OCI-LY1 (cell line): ENCODE results near the gene ICE1.

ENCODE experiments used
- H2AFZ ChIP-seq: fragments of 200-600 bp; sonication (generic), shearing (Covaris generic); 2 replicates; pipeline ENCODE4 v1.6.0; 2014; ENCODE audit warnings: antibody characterized with exemption, mild to moderate bottlenecking, low read length
- H3F3A ChIP-seq: fragments of 200-600 bp; sonication (generic), shearing (Covaris generic); 2 replicates; pipeline ENCODE4 v1.6.0; 2014; ENCODE audit warnings: mild to moderate bottlenecking, antibody characterized with exemption, low read length, moderate library complexity; ENCODE audit not compliant: insufficient read depth
- H3K27ac ChIP-seq: fragments of 200-600 bp; sonication (generic); 2 replicates; pipeline ENCODE4 v1.5.1; 2014; ENCODE audit warnings: low read length, mixed run types, mild to moderate bottlenecking, low read depth; ENCODE audit not compliant: poor library complexity, severe bottlenecking
- H3K27me3 ChIP-seq: fragments of 200-600 bp; sonication (generic); 2 replicates; pipeline ENCODE4 v1.6.0; 2014; ENCODE audit warnings: antibody characterized with exemption, mild to moderate bottlenecking, low read length, moderate library complexity; ENCODE audit not compliant: insufficient read depth
- H3K36me3 ChIP-seq: fragments of 200-600 bp; sonication (generic); 2 replicates; pipeline ENCODE4 v1.6.1; 2014; ENCODE audit warnings: mild to moderate bottlenecking, antibody characterized with exemption, low read length, moderate library complexity, mixed read lengths; ENCODE audit not compliant: insufficient read depth
- H3K4me1 ChIP-seq: fragments of 200-600 bp; sonication (generic); 2 replicates; pipeline ENCODE4 v1.5.1; 2014; ENCODE audit warnings: mild to moderate bottlenecking, low read length, moderate library complexity; ENCODE audit not compliant: insufficient read depth, severe bottlenecking
- H3K4me2 ChIP-seq: fragments of 200-600 bp; sonication (generic), shearing (Covaris generic); 2 replicates; pipeline ENCODE4 v1.6.1; 2014; ENCODE audit warnings: low read length
- H3K4me3 ChIP-seq: fragments of 200-600 bp; sonication (generic); 2 replicates; pipeline ENCODE4 v1.5.1; 2014; ENCODE audit warnings: low read length, low read depth, mild to moderate bottlenecking, mixed read lengths; ENCODE audit not compliant: poor library complexity, severe bottlenecking
- H3K79me2 ChIP-seq: fragments of 200-600 bp; shearing (Covaris generic); 2 replicates; pipeline ENCODE4 v1.6.1; 2016; ENCODE audit warnings: mixed run types, low read length, mixed read lengths; ENCODE audit not compliant: insufficient read depth
- H3K9ac ChIP-seq: fragments of 200-600 bp; sonication (generic), shearing (Covaris generic); 2 replicates; pipeline ENCODE4 v1.6.1; 2014; ENCODE audit warnings: mild to moderate bottlenecking, low read length, mixed read lengths
- H3K9me2 ChIP-seq: fragments of 200-600 bp; sonication (generic), shearing (Covaris generic); 2 replicates; pipeline ENCODE4 v1.6.1; 2014; ENCODE audit warnings: low read depth, mild to moderate bottlenecking, low read length, mixed read lengths
- H3K9me3 ChIP-seq: fragments of 200-600 bp; shearing (Covaris generic); 2 replicates; pipeline ENCODE4 v1.6.1; 2014; ENCODE audit warnings: low read length, mixed read lengths
- H4K20me1 ChIP-seq: fragments of 200-600 bp; sonication (generic), shearing (Covaris generic); 2 replicates; pipeline ENCODE4 v1.6.0; 2016; ENCODE audit warnings: mild to moderate bottlenecking, low read length; ENCODE audit not compliant: insufficient read depth
- CTCF ChIP-seq: fragments of 200-600 bp; sonication (generic), shearing (Covaris generic); IDR thresholded peaks from 2 replicates; pipeline ENCODE4 v1.5.1; 2017; ENCODE audit warnings: mild to moderate bottlenecking, antibody characterized with exemption, low read length, moderate library complexity, mixed read lengths
- EZH2 ChIP-seq: fragments of 200-600 bp; sonication (generic), shearing (Covaris generic); IDR thresholded peaks from 2 replicates; pipeline ENCODE4 v1.8.0; 2017; ENCODE audit warnings: borderline replicate concordance, mixed run types, mild to moderate bottlenecking, antibody characterized with exemption, low read length, moderate library complexity, mixed read lengths

ICE1 gene

DNA sequence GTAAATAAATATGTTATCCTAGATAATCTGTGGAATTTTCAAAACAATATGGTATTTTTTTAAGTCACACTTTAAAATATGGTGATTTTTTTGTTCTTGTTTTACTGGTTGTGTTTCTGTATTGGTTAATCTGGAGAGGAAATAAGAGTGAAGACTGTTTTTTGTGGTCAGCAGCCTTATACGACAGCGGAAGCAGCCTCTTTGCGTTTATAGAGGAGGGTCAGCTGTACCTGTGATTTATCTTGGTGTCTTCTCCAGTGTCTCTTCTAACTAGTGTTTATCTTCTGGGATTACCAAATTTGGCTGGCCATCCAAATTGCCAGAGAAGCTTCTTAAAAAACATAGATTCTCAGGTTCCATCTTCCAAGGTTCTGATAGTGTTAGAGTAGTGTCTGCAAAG, 58.7 kb downstream of the ICE1 start:
- TF ChIP-seq CTCF (no peak), EZH2 (no peak)

DNA sequence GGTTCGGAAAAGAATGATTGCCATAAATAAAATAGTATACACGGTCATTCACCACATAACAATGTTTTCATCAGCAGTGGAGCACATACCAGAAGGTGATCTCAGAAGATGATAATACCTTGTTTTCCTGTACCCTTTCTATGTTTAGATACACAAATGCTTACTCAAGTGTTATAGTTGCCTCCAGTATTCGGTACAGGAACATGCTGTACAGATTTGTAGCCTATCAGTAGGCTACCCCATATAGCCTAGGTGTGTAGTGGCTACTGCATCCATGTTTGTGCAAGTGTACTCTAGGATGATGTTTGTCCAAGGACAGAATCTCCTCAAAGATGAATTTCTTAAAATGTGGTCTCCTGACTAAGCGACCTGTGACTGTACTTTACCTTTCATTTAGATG, 59.2 kb downstream of the ICE1 start:
- Histone ChIP-seq H4K20me1 (no peaks in the 10 kb centered on the region), H3K27ac (no peak overlapping the region), H3K4me1 (peaks cover 14% of the 10 kb centered on the region), H3K36me3 (peaks cover 10% of the 10 kb centered on the region), H3K4me3 (no peak overlapping the region), H3K9ac (no peak overlapping the region), H3K27me3 (no peaks in the 10 kb centered on the region), H3K9me2 (no peaks in the 10 kb centered on the region), H3K9me3 (no peaks in the 10 kb centered on the region), H3F3A (no peaks in the 10 kb centered on the region), H3K79me2 (no peaks in the 10 kb centered on the region), H2AFZ (no peak overlapping the region), H3K4me2 (no peak overlapping the region)
- TF ChIP-seq EZH2 (no peak), CTCF (no peak)

More for the DNA sequence above, 58.7 kb downstream of the ICE1 start:
- no peaks in the 10 kb centered on the region for H3K9me3 ChIP-seq
- H3K4me3 ChIP-seq: no peak overlapping the region
- H3F3A ChIP-seq: no peaks in the 10 kb centered on the region
- no peaks in the 10 kb centered on the region for H3K79me2 ChIP-seq
- H2AFZ ChIP-seq: no peak overlapping the region
- H4K20me1 ChIP-seq: no peaks in the 10 kb centered on the region
- H3K27ac ChIP-seq: peak overlapping the region; percentile 45
- no peaks in the 10 kb centered on the region for H3K27me3 ChIP-seq
- H3K4me2 ChIP-seq: no peak overlapping the region
- peaks cover 14% of the 10 kb centered on the region for H3K4me1 ChIP-seq
- H3K9ac ChIP-seq: no peak overlapping the region
- no peaks in the 10 kb centered on the region for H3K9me2 ChIP-seq
- H3K36me3 ChIP-seq: peaks cover 13% of the 10 kb centered on the region

DNA sequence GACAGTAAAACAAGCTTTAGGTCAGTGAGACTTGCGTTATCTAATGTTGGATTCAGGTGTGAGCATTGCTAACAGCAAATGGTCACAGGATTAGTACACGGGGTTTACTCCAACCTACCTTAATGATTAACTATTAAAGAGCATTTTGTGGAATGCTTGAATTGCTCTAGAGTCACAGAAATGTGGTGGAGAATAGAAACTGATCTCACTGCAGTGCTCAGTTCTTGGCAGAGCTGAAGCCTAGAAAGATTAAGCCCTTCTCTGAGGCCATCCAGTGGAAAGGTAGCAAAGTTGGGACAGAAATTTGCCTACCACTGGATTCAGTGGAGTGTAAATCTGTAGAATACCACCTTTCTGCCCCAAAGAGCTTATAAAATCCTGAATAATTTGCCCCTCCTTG, 60.9 kb downstream of the ICE1 start:
- no peaks in the 10 kb centered on the region for H3K9me2 ChIP-seq
- no peaks in the 10 kb centered on the region for H3K27me3 ChIP-seq
- H3K79me2 ChIP-seq: no peaks in the 10 kb centered on the region
- TF ChIP-seq CTCF (no peak), EZH2 (no peak)
- no peaks in the 10 kb centered on the region for H4K20me1 ChIP-seq
- H3F3A ChIP-seq: no peaks in the 10 kb centered on the region
- H3K9ac ChIP-seq: no peak overlapping the region
- H3K27ac ChIP-seq: no peak overlapping the region
- no peaks in the 10 kb centered on the region for H3K9me3 ChIP-seq
- peaks cover 14% of the 10 kb centered on the region for H3K4me1 ChIP-seq
- no peak overlapping the region for H2AFZ ChIP-seq
- peaks cover 11% of the 10 kb centered on the region; the same call in 1 of the 2 replicates for H3K36me3 ChIP-seq
- H3K4me2 ChIP-seq: no peak overlapping the region
- no peak overlapping the region for H3K4me3 ChIP-seq
